ENCODE measurements around the gene FMN2.
A peak's percentile ranks its signal among the peaks of the same experiment; 100 is the strongest.

Gene FMN2

DNA sequence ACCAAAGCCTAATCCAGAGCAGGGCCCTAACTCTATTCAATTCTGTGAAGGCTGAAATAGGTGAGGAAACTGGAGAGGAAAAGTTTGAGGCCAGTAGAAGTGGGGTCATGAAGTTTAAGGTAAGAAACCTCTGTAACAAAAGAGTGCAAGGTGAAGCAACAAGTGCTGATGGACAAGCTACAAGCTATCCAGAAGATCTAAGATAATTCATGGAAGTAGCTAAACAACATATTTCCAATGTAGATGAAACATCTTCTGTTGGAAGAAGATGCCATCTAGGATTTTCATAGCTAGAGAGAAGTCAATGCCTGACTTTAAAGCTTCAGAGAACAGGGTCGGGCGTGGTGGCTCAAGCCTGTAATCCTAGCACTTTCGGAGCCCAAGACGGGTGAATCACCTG lies 302.7 kb downstream of the FMN2 start:
- no peaks in the 10 kb centered on the region for H3K27me3 ChIP-seq (ENCODE audit: insufficient read depth, low read length)

GRCh38 chr1:240395336-240395735 lies 303.7 kb downstream of the FMN2 start:
- H3K36me3 ChIP-seq (ENCODE audit: insufficient read depth, low read length), result peaks cover 3% of the 10 kb centered on the region
- H3K79me2 ChIP-seq (ENCODE audit: control insufficient read depth, insufficient read depth, low read length, unreplicated experiment), result no peaks in the 10 kb centered on the region
- peaks cover 56% of the 10 kb centered on the region for H3K4me1 ChIP-seq (ENCODE audit: control insufficient read depth, insufficient read depth, low read length, unreplicated experiment)
- H3K27ac ChIP-seq (ENCODE audit: low read depth, low read length), result no peak overlapping the region
- no peaks in the 10 kb centered on the region for H3K27me3 ChIP-seq (ENCODE audit: insufficient read depth, low read length)
- H2AFZ ChIP-seq (ENCODE audit: low read length, unreplicated experiment), result no peak overlapping the region
- no peak overlapping the region for H3K4me3 ChIP-seq (ENCODE audit: low read depth, low read length)

More for the DNA sequence above, 302.7 kb downstream of the FMN2 start:
- no peak overlapping the region for H3K27ac ChIP-seq (ENCODE audit: low read depth, low read length)
- H2AFZ ChIP-seq (ENCODE audit: low read length, unreplicated experiment), result no peak overlapping the region
- no peak overlapping the region for H3K4me3 ChIP-seq (ENCODE audit: low read depth, low read length)
- H3K79me2 ChIP-seq (ENCODE audit: control insufficient read depth, insufficient read depth, low read length, unreplicated experiment), result no peaks in the 10 kb centered on the region
- peaks cover 3% of the 10 kb centered on the region for H3K36me3 ChIP-seq (ENCODE audit: insufficient read depth, low read length)
- peaks cover 51% of the 10 kb centered on the region for H3K4me1 ChIP-seq (ENCODE audit: control insufficient read depth, insufficient read depth, low read length, unreplicated experiment)

DNA sequence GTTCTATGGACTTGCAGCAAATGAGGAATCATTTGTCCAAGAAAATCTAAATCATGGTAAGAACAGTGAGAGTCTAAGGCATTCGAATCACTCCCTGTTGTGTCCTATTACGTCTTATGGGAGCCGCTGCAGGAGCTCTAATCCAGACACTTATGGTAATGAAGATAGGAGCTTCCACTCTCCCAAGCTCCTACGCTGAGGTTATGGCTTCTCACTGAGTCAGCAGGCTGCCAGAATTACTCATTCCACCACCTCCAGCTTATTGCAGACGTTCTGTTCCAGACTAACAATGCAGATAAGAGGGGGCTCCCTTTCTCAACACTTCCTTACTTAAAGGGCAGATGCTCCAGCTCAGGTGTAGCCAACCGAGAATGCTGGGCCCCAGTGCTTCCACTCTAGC lies 307.7 kb downstream of the FMN2 start:
- Histone ChIP-seq H3K4me1 (ENCODE audit: control insufficient read depth, insufficient read depth, low read length, unreplicated experiment) (peaks cover 40% of the 10 kb centered on the region), H3K79me2 (ENCODE audit: control insufficient read depth, insufficient read depth, low read length, unreplicated experiment) (no peaks in the 10 kb centered on the region), H3K27me3 (ENCODE audit: insufficient read depth, low read length) (no peaks in the 10 kb centered on the region), H2AFZ (ENCODE audit: low read length, unreplicated experiment) (no peak overlapping the region), H3K36me3 (ENCODE audit: insufficient read depth, low read length) (no peaks in the 10 kb centered on the region), H3K4me3 (ENCODE audit: low read depth, low read length) (no peak overlapping the region), H3K27ac (ENCODE audit: low read depth, low read length) (peak overlapping the region; percentile 57)

DNA sequence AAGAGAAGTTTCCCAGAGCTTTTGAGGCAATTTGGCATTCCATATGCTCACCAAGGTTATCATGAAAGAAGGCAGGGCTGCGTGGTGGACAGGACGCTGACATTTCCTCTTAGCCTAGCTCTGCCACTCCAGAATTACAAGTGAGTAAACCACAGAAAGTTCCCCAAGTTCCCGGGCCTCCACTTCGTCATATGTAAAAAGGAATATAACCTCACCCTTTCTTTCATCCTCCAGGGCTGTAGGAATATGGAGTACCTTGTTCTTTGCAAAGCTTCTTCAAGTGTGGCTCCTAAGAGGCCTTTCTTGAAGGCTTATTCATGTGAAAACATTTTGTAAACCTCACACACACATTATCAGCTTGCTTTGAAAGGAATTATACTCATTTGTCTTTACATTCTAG lies 310.0 kb downstream of the FMN2 start:
- no peaks in the 10 kb centered on the region for H3K27me3 ChIP-seq (ENCODE audit: insufficient read depth, low read length)
- no peaks in the 10 kb centered on the region for H3K36me3 ChIP-seq (ENCODE audit: insufficient read depth, low read length)
- H3K27ac ChIP-seq (ENCODE audit: low read depth, low read length), result no peak overlapping the region

DNA sequence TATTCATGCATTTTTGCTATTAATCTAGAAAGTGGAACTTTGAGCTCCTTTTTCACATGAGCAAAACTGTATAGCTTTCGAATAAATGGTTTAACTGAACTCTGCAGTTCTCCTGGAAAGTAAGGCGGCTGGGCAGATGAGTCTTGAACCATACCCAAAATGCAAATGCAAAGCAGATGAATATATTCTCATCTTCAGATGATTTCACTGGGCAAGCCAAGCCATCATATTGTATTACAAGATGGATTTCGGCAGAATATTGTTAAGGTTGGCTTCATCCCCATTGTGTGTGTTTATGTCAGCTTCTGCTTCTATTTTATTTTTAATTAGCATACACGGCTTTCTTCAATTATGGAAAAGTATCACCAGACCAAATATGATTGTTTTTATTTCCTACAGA lies 310.6 kb downstream of the FMN2 start:
- Histone ChIP-seq H3K27me3 (ENCODE audit: insufficient read depth, low read length) (no peaks in the 10 kb centered on the region), H3K27ac (ENCODE audit: low read depth, low read length) (no peak overlapping the region), H3K36me3 (ENCODE audit: insufficient read depth, low read length) (no peaks in the 10 kb centered on the region), H3K4me3 (ENCODE audit: low read depth, low read length) (no peak overlapping the region), H2AFZ (ENCODE audit: low read length, unreplicated experiment) (no peak overlapping the region), H3K79me2 (ENCODE audit: control insufficient read depth, insufficient read depth, low read length, unreplicated experiment) (no peaks in the 10 kb centered on the region), H3K4me1 (ENCODE audit: control insufficient read depth, insufficient read depth, low read length, unreplicated experiment) (peaks cover 20% of the 10 kb centered on the region)

More for the DNA sequence above, 310.0 kb downstream of the FMN2 start:
- no peaks in the 10 kb centered on the region for H3K79me2 ChIP-seq (ENCODE audit: control insufficient read depth, insufficient read depth, low read length, unreplicated experiment)
- peaks cover 26% of the 10 kb centered on the region for H3K4me1 ChIP-seq (ENCODE audit: control insufficient read depth, insufficient read depth, low read length, unreplicated experiment)
- peak overlapping the region; percentile 31 for H2AFZ ChIP-seq (ENCODE audit: low read length, unreplicated experiment)
- no peak overlapping the region for H3K4me3 ChIP-seq (ENCODE audit: low read depth, low read length)

- peaks cover 6% of the 10 kb centered on the region for H3K4me1 ChIP-seq (ENCODE audit: control insufficient read depth, insufficient read depth, low read length, unreplicated experiment)
- no peaks in the 10 kb centered on the region for H3K36me3 ChIP-seq (ENCODE audit: insufficient read depth, low read length)
- H3K27me3 ChIP-seq (ENCODE audit: insufficient read depth, low read length), result no peaks in the 10 kb centered on the region
- no peak overlapping the region for H2AFZ ChIP-seq (ENCODE audit: low read length, unreplicated experiment)
- no peak overlapping the region for H3K27ac ChIP-seq (ENCODE audit: low read depth, low read length)
- H3K79me2 ChIP-seq (ENCODE audit: control insufficient read depth, insufficient read depth, low read length, unreplicated experiment), result no peaks in the 10 kb centered on the region
- H3K4me3 ChIP-seq (ENCODE audit: low read depth, low read length), result no peak overlapping the region
These were observed 312.6 kb downstream of the FMN2 start for GRCh38 chr1:240404286-240404685.

- H3K79me2 ChIP-seq (ENCODE audit: control insufficient read depth, insufficient read depth, low read length, unreplicated experiment), result no peaks in the 10 kb centered on the region
- no peaks in the 10 kb centered on the region for H3K27me3 ChIP-seq (ENCODE audit: insufficient read depth, low read length)
- H3K27ac ChIP-seq (ENCODE audit: low read depth, low read length), result no peak overlapping the region
- H3K4me1 ChIP-seq (ENCODE audit: control insufficient read depth, insufficient read depth, low read length, unreplicated experiment), result no peaks in the 10 kb centered on the region
- H3K36me3 ChIP-seq (ENCODE audit: insufficient read depth, low read length), result no peaks in the 10 kb centered on the region
- H3K4me3 ChIP-seq (ENCODE audit: low read depth, low read length), result no peak overlapping the region
- H2AFZ ChIP-seq (ENCODE audit: low read length, unreplicated experiment), result no peak overlapping the region
These were observed 314.1 kb downstream of the FMN2 start for GRCh38 chr1:240405751-240406150.

DNA sequence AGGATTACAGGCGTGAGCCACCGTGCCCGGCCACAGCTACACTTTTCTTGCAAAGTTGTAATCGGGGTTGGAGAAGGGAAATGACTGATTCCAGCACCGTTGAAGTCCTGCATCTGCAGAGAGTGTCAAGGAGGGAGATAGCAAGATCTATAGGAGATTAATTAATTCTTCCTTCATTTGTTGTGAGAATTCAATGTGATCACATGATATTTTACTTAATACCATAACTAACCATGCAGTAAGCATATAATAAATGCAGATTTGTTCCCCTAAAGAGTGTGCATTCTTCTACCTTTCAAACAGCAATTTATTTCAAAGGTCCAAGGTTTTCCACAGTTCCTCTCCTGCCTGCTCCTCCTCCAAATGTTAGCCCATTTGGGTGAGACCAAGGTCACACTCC lies 315.7 kb downstream of the FMN2 start:
- H3K4me3 ChIP-seq (ENCODE audit: low read depth, low read length), result no peak overlapping the region
- no peaks in the 10 kb centered on the region for H3K36me3 ChIP-seq (ENCODE audit: insufficient read depth, low read length)
- no peak overlapping the region for H2AFZ ChIP-seq (ENCODE audit: low read length, unreplicated experiment)
- H3K4me1 ChIP-seq (ENCODE audit: control insufficient read depth, insufficient read depth, low read length, unreplicated experiment), result no peaks in the 10 kb centered on the region
- no peak overlapping the region for H3K27ac ChIP-seq (ENCODE audit: low read depth, low read length)
- H3K79me2 ChIP-seq (ENCODE audit: control insufficient read depth, insufficient read depth, low read length, unreplicated experiment), result no peaks in the 10 kb centered on the region
- H3K27me3 ChIP-seq (ENCODE audit: insufficient read depth, low read length), result no peaks in the 10 kb centered on the region

DNA sequence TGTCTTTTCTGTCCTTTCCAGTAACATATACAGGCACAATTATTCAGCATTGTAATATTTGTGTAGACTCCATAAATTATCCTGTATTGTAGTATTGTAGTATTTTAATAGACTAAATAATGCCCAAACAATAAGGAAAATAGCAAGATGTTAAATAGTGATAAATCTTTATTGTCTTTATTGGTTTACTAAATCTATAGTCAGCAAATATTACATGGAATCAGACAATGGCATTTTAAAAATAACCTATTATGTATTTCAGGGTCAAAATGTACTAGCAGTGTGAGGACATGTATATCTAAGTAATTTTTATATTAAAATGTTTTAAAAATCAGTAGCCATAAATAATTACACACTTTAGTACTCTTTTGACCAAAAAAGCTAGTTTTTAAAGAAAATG lies 317.9 kb downstream of the FMN2 start:
- Histone ChIP-seq H2AFZ (ENCODE audit: low read length, unreplicated experiment) (no peak overlapping the region), H3K79me2 (ENCODE audit: control insufficient read depth, insufficient read depth, low read length, unreplicated experiment) (no peaks in the 10 kb centered on the region), H3K4me1 (ENCODE audit: control insufficient read depth, insufficient read depth, low read length, unreplicated experiment) (peaks cover 15% of the 10 kb centered on the region), H3K27me3 (ENCODE audit: insufficient read depth, low read length) (no peaks in the 10 kb centered on the region), H3K27ac (ENCODE audit: low read depth, low read length) (no peak overlapping the region), H3K36me3 (ENCODE audit: insufficient read depth, low read length) (no peaks in the 10 kb centered on the region), H3K4me3 (ENCODE audit: low read depth, low read length) (no peak overlapping the region)

DNA sequence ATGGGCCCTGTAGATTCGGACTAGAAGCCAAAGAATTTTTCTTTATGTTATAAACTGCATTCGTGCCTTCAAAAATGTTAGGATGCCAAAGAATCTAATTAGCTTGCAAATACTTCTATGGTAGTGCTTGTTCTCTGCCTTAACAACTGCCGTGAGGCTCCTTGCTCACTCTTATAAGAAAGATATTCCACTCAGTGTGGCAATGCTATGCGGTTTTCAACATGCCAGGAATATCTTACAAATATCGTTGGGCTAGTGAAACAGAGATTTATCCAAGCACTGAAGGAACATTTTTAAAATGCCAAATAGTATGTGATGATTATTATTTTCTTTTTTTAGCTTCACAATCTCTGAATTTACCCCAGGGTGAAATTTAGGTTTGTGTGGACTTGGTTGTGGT lies 322.0 kb downstream of the FMN2 start:
- Histone ChIP-seq H3K79me2 (ENCODE audit: control insufficient read depth, insufficient read depth, low read length, unreplicated experiment) (no peaks in the 10 kb centered on the region), H3K36me3 (ENCODE audit: insufficient read depth, low read length) (no peaks in the 10 kb centered on the region), H3K4me1 (ENCODE audit: control insufficient read depth, insufficient read depth, low read length, unreplicated experiment) (peaks cover 22% of the 10 kb centered on the region), H2AFZ (ENCODE audit: low read length, unreplicated experiment) (peak overlapping the region; percentile 16), H3K27me3 (ENCODE audit: insufficient read depth, low read length) (no peaks in the 10 kb centered on the region), H3K4me3 (ENCODE audit: low read depth, low read length) (no peak overlapping the region), H3K27ac (ENCODE audit: low read depth, low read length) (peak overlapping the region; percentile 51)

DNA sequence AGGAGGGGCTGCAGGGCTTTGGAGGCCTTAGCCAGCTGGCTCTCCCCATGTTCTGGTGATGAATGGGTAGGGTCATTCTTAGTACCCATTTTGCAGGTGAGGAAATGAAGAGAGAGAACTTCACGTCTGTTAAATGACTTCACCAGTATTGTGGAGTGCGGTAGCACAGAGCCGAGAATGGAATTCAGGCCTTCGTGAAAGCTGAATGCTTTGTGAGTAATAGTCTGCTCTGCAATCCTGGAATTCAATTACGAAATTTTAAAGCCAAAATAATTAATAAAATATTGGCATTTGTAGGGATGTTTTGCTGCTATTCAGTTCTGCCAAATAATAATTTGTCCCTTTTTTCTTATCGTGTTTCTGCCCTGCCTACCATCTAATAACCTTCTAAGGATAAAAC lies 322.6 kb downstream of the FMN2 start:
- Histone ChIP-seq H3K79me2 (ENCODE audit: control insufficient read depth, insufficient read depth, low read length, unreplicated experiment) (no peaks in the 10 kb centered on the region), H3K27ac (ENCODE audit: low read depth, low read length) (peak overlapping the region; percentile 51), H3K36me3 (ENCODE audit: insufficient read depth, low read length) (no peaks in the 10 kb centered on the region), H2AFZ (ENCODE audit: low read length, unreplicated experiment) (peak overlapping the region; percentile 16), H3K4me3 (ENCODE audit: low read depth, low read length) (no peak overlapping the region), H3K27me3 (ENCODE audit: insufficient read depth, low read length) (no peaks in the 10 kb centered on the region), H3K4me1 (ENCODE audit: control insufficient read depth, insufficient read depth, low read length, unreplicated experiment) (peaks cover 22% of the 10 kb centered on the region)

Data from ACC112 (cell line).